Measurements from ENCODE around the gene SPDL1. TPM values are rescaled to one million over a fixed set of nuclear protein-coding genes. Genes with fewer than 3 reads are reported as not detected.

SPDL1 gene
- total RNA-seq, 4 donors from 2014 or later: 0.78 to 4.6 (median 3.2) TPM

DNA sequence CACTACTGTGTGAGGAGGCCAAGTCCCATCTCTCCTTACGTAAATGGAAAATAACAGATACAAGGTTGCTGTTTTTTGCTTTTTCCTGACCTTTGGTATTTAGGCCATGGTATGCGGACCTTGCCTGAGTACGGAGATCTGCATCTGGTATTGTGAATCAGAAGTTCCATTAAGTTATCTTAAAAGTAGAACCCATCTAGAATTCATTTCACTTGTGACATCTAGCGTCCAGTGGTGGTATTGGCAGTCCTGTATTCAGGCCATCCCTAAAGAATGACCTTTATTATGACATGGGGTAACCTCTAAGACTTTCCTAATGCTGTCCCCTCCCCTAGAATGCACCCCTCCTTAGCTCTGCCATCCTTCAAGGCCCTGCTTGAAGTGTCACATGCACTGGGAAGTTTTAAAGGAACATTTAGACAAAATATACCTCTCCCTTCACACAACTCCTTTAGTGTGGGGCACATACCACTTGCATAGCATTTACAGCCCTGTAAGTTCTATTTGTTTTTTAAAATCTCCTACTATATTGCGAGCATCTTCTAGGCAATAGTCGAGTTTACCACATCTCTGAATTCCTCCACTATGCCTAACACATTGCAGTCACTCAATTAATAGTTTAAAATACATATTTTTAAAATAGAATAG, 1.9 kb upstream of the SPDL1 start:
- H3K27ac ChIP-seq: no peak overlapping the region
- no peaks in the 10 kb centered on the region for H3K36me3 ChIP-seq
- DNase-seq (peak in 1 of 2 donors; percentile 18), ATAC-seq (no peak)
- in situ Hi-C loops (cut with MboI; ENCODE audit: low sequenced_read_pairs in 4 of 4): loop anchor here in 2 of 4 donors (10.0 to 25.0 kb wide), 2 partner anchors 594 to 907 kb away; no protein-coding TSS in a partner anchor
- no peak overlapping the region for H3K4me3 ChIP-seq
- peaks cover 0 to 4% of the 10 kb centered on the region in 2 donors for H3K4me1 ChIP-seq
- peak; percentile 27 to 68 (median 60) for TF ChIP-seq CTCF (IDR thresholded peaks at IDR 0.05 in 4 of 5, conservative IDR thresholded peaks at IDR 0.05 in 1 of 5)
- TF ChIP-seq POLR2A (IDR thresholded peaks at IDR 0.05): no peak
- intact Hi-C loops (cut with DNase I; ENCODE audit: low total_unique reads): loop anchor here (2.0 to 10.0 kb wide), 5 partner anchors 277 to 1097 kb away; partner anchors contain the start of genes RARS1 and SLIT3
- no peaks in the 10 kb centered on the region for H3K27me3 ChIP-seq
- H3K9me3 ChIP-seq: no peaks in the 10 kb centered on the region

DNA sequence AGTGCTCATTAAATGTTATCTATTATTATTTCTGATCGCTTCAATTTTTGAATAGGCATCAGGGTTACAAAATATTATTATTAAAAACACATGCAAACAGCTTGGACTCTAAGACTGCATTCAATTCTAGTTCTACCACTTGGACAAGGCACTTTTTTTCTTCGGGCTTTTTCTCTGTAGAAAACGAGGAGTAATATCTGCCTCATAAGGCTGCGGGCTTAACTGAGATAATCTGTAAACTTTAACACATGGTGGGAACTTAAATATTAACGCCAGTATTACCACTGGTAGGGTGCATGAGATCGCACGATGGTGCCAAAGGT, 511 bp upstream of the SPDL1 start:
- intact Hi-C loops (cut with DNase I; ENCODE audit: low total_unique reads): loop anchor here (2.0 to 10.0 kb wide), 5 partner anchors 278 to 1098 kb away; partner anchors contain the start of genes RARS1 and SLIT3
- Histone ChIP-seq H3K4me3 (peak overlapping the region; percentile 63 to 98 (median 91)), H3K27ac (peak overlapping the region; percentile 70 to 82 (median 78)), H3K27me3 (no peaks in the 10 kb centered on the region), H3K36me3 (no peaks in the 10 kb centered on the region), H3K4me1 (peaks cover 0 to 4% of the 10 kb centered on the region in 2 donors), H3K9me3 (no peaks in the 10 kb centered on the region)
- DNase-seq: no peak
- no peak for ATAC-seq
- TF ChIP-seq POLR2A (IDR thresholded peaks at IDR 0.05) (no peak), CTCF (IDR thresholded peaks at IDR 0.05 in 4 of 5, conservative IDR thresholded peaks at IDR 0.05 in 1 of 5) (no peak)
- in situ Hi-C loops (cut with MboI; ENCODE audit: low sequenced_read_pairs in 4 of 4): loop anchor here in 2 of 4 donors (10.0 to 25.0 kb wide), 2 partner anchors 596 to 908 kb away; no protein-coding TSS in a partner anchor

DNA sequence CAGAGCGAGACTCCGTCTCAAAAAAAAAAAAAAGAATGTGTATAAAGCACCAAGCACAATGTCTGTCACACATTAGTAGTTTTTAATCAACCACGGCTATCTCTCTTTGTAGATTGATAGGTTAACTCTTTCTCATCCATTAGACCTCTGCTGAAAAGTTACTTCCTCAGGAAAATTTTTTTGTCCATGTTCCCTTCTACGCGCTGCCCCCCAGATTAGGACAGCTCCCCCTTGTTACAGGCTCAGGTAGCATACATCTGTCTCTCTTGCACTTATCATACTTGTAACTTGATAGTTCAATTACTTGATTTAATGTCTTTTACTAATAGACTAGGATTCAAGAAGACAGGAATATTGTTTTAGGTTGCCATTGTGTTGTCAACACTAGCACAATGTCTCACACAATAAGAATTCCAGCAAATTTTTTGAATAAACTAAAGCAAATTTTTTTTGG, 1.5 kb downstream of the SPDL1 start:
- no peak for ATAC-seq
- H3K4me3 ChIP-seq: no peak overlapping the region

DNA sequence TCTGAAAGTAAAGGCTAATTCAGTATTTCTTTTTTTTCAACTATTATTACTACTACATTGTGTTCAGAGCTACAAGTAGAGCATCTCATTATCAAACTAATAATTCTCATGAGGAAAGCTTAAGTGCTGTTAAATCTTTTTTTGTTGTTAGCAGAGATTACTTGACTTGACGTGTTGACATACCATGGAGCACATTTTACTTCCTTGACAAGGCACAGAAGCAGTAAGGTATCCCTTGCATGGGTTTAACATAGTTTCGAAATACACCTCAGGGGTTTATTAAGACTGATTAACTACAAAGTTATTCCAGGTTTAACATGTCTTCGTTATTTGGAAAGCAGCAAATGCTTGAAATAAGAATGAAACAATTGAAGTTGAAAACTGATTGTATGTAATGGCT, 7.0 kb downstream of the SPDL1 start:
- TF ChIP-seq CTCF (IDR thresholded peaks at IDR 0.05 in 4 of 5, conservative IDR thresholded peaks at IDR 0.05 in 1 of 5): no peak
- no peak for TF ChIP-seq POLR2A (IDR thresholded peaks at IDR 0.05)
- no peaks in the 10 kb centered on the region for H3K9me3 ChIP-seq
- H3K27ac ChIP-seq: no peak overlapping the region
- H3K4me1 ChIP-seq: no peaks in the 10 kb centered on the region
- intact Hi-C loops (cut with DNase I; ENCODE audit: low total_unique reads): no loop called here
- in situ Hi-C loops (cut with MboI; ENCODE audit: low sequenced_read_pairs in 4 of 4): loop anchor here in 2 of 4 donors (25.0 kb wide), 1 partner anchor 603 kb away; no protein-coding TSS in a partner anchor
- ATAC-seq (no peak), DNase-seq (no peak)
- H3K27me3 ChIP-seq: no peaks in the 10 kb centered on the region
- H3K36me3 ChIP-seq: peaks cover 2 to 44% of the 10 kb centered on the region in 2 donors
- H3K4me3 ChIP-seq: no peak overlapping the region

More for the DNA sequence above, 1.5 kb downstream of the SPDL1 start:
- Histone ChIP-seq H3K27me3 (no peaks in the 10 kb centered on the region), H3K9me3 (no peaks in the 10 kb centered on the region), H3K4me1 (peaks cover 0 to 4% of the 10 kb centered on the region in 2 donors), H3K36me3 (peaks cover 0 to 5% of the 10 kb centered on the region in 2 donors), H3K27ac (no peak overlapping the region)
- in situ Hi-C loops (cut with MboI; ENCODE audit: low sequenced_read_pairs in 4 of 4) (loop anchor here in 2 of 4 donors (10.0 to 25.0 kb wide), 2 partner anchors 598 to 910 kb away; no protein-coding TSS in a partner anchor), intact Hi-C loops (cut with DNase I; ENCODE audit: low total_unique reads) (loop anchor here (5.0 to 10.0 kb wide), 4 partner anchors 280 to 1100 kb away; partner anchors contain the start of genes RARS1 and SLIT3)
- TF ChIP-seq CTCF (IDR thresholded peaks at IDR 0.05 in 4 of 5, conservative IDR thresholded peaks at IDR 0.05 in 1 of 5) (no peak), POLR2A (IDR thresholded peaks at IDR 0.05) (no peak)
- no peak for DNase-seq
